Muscle layer of duodenum (tissue), 2 donors: ENCODE measurements around the gene LSAMP.

Source experiments
- H3K27ac ChIP-seq: one replicate; pipeline ENCODE4 v1.7.0; 2013; ENCODE audit warnings: mild to moderate bottlenecking, low read length
- H3K27me3 ChIP-seq: one replicate; pipeline ENCODE4 v1.7.0; 2013; ENCODE audit warnings: low read depth, mild to moderate bottlenecking, control low read depth, low read length
- H3K36me3 ChIP-seq, 2 donors: one replicate each; pipeline ENCODE4 v1.7.0; 2013; ENCODE audit warnings: low read length in 2 of 2, control low read depth in 1 of 2, mild to moderate bottlenecking in 1 of 2; ENCODE audit not compliant: insufficient read depth in 2 of 2, control insufficient read depth in 1 of 2
- H3K4me1 ChIP-seq, 2 donors: one replicate each; pipeline ENCODE4 v1.7.0; 2013; ENCODE audit warnings: low read length in 2 of 2, mild to moderate bottlenecking in 2 of 2, control low read depth in 1 of 2, moderate library complexity in 1 of 2; ENCODE audit not compliant: insufficient read depth in 2 of 2, control insufficient read depth in 1 of 2
- H3K4me3 ChIP-seq, 2 donors: one replicate each; pipeline ENCODE4 v1.7.0; 2013; ENCODE audit warnings: low read length in 2 of 2, low read depth in 1 of 2, mild to moderate bottlenecking in 1 of 2
- H3K9me3 ChIP-seq, 2 donors: one replicate each; pipeline ENCODE4 v1.7.0; 2013; ENCODE audit warnings: low read length in 2 of 2, control low read depth in 1 of 2, mild to moderate bottlenecking in 1 of 2; ENCODE audit not compliant: control insufficient read depth in 1 of 2
- donor health status: healthy.

The LSAMP gene

DNA sequence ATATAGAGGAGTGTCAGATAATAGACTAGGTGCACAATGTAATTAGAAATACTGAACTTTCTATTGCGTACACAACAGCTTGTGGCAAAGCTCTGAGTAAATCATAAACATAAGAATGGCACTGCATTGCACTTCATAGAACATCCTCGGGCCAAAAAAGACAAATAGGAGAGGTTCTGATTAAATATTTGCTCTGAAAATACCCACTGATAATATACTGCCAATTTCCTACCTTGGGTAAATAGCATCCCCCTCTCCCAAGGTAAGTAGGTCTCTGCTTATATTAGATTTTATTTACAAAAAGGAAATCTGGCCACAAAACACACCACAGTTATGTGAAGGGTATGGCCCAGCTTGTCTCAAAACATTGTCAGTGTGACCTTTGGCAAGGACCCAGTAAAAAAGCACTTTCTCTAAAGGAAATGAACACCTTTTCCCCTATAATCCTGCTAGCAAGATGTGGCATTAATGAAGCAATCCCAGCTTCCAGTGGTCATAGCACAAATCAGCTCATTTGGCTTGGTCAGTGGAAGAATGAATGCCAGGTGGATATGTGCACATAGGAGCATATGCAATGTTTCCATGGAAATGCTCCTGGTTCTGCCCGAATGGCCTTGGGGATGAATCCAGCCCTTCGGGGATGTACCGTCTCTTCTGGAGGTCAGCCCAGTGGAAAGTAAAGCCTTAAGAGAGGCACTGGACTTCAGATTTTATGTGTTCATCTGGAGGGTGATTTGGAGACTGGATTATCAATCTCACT, 315.9 kb downstream of the LSAMP start:
- H3K27me3 ChIP-seq, result no peaks in the 10 kb centered on the region
- no peaks in the 10 kb centered on the region for H3K36me3 ChIP-seq
- H3K9me3 ChIP-seq, result no peaks in the 10 kb centered on the region
- H3K4me3 ChIP-seq, result no peak overlapping the region
- H3K27ac ChIP-seq, result no peak overlapping the region
- no peaks in the 10 kb centered on the region for H3K4me1 ChIP-seq

DNA sequence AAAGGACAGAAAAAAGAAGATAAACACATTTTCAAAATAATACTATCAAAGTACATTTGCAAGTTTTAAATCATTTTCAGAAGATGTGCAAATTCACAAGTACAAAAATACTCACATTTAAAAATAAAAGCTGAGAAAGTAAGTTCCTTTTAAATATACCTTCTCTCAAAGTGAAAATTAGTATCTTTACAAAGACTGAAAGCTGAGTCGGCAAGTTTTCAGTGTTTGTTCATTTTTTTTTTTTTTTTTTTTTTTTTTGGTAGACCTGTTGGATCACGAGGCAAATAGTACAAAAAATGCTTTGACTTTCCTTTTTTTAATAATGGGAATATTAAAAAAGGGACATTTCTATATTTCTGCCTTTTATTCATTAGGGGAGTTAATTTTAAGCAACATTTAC, 317.8 kb downstream of the LSAMP start:
- Histone ChIP-seq H3K27ac (no peak overlapping the region), H3K36me3 (no peaks in the 10 kb centered on the region), H3K9me3 (no peaks in the 10 kb centered on the region), H3K4me3 (no peak overlapping the region), H3K27me3 (no peaks in the 10 kb centered on the region), H3K4me1 (no peaks in the 10 kb centered on the region)

DNA sequence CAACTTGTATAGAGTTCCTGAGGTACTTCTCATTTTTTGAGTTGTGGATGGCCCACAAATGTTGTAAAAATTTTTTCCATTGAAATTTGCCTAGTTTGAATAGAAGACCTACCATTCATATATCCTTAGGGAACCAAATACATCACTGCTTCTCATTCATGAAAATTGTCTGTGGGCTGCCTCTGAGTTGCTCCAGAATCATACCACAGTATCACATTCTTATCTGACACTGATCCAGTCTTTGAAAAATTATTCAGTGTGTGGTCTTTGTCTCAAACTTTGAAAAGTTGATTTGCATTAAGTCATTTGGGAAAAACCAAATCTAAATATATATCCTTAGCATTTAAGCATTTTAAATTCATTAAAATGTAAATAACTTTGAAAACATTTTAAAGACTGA, 321.1 kb downstream of the LSAMP start:
- Histone ChIP-seq H3K9me3 (no peaks in the 10 kb centered on the region), H3K27me3 (no peaks in the 10 kb centered on the region), H3K27ac (no peak overlapping the region), H3K4me3 (no peak overlapping the region), H3K4me1 (no peaks in the 10 kb centered on the region), H3K36me3 (no peaks in the 10 kb centered on the region)

DNA sequence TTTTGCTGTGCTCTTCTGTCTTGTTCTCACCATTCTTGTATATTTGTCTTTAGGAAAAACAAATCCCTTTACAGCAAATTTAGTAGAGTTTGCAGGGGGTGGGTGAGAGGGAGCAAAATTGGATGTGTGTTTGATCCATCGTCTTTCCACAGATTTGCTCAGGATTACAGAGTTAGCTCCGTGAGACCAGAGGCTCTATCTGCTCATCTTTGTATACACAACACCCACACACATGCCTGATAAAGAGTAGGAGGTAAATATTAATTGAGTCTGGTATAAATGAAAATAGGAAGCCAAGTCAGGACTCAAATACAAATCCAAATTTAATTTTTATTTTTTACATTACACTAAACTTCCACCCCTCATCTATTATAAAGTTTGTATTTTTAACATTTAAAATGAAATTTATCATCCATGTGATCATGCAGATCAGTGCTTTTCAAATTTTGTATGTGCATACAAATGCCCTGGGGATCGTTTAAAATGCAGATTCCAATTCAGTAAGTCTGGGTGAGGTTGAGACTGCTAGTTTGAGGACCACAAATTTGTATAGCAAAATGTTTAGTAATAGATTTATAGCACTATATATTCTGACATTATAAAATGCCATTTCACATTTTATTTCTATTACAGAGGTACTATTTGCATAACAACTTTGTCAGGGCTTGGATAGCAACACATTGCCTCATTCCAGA, 326.7 kb downstream of the LSAMP start:
- Histone ChIP-seq H3K36me3 (no peaks in the 10 kb centered on the region), H3K4me1 (no peaks in the 10 kb centered on the region), H3K4me3 (no peak overlapping the region), H3K27me3 (no peaks in the 10 kb centered on the region), H3K27ac (no peak overlapping the region), H3K9me3 (no peaks in the 10 kb centered on the region)

DNA sequence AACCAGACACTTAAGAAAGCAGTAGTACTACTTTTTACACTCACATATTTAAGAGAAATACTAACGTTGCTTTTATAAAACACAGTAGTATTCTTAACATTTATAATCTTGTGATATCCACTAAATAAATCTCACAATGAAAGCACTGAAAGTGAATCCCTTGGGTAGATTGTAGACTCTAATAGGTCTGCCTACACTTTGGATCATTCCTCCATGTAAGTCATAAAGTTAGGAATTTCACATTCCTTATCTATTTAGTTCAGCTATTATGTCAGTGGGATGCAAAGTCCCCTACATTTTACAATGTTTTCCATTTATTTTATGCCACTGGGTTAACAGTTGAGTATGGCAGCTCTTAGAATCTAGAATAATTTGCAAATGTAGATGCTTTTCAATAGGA, 330.7 kb downstream of the LSAMP start:
- no peaks in the 10 kb centered on the region for H3K9me3 ChIP-seq
- no peaks in the 10 kb centered on the region for H3K36me3 ChIP-seq
- H3K27ac ChIP-seq, result no peak overlapping the region
- no peaks in the 10 kb centered on the region for H3K27me3 ChIP-seq
- H3K4me3 ChIP-seq, result no peak overlapping the region
- H3K4me1 ChIP-seq, result peaks cover 0 to 4% of the 10 kb centered on the region in 2 donors

- no peak overlapping the region for H3K27ac ChIP-seq
- no peaks in the 10 kb centered on the region for H3K36me3 ChIP-seq
- no peaks in the 10 kb centered on the region for H3K27me3 ChIP-seq
- no peak overlapping the region for H3K4me3 ChIP-seq
- H3K9me3 ChIP-seq, result no peaks in the 10 kb centered on the region
- peaks cover 0 to 4% of the 10 kb centered on the region in 2 donors for H3K4me1 ChIP-seq
Measured at GRCh38 chr3:116112696-116113095, 332.6 kb downstream of the LSAMP start.

DNA sequence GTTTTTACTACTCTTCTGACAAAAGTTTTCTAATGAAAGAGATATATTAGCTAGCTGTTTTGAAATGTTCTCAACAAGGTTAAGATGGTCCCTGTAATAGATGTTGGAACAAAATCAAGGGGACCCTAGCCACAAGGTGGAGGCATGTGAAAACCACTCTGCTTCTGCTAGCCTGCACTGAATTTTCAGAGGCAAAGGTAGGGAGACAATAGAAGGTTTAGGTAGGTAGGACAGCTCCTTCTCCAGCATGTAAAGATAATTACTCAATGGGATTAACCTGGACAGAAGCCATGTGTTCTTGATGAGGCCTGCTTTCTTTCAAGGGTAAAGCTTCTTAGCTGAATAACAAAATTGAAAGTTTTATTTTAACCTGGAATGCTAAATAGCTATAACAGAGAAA, 333.5 kb downstream of the LSAMP start:
- H3K36me3 ChIP-seq, result no peaks in the 10 kb centered on the region

DNA sequence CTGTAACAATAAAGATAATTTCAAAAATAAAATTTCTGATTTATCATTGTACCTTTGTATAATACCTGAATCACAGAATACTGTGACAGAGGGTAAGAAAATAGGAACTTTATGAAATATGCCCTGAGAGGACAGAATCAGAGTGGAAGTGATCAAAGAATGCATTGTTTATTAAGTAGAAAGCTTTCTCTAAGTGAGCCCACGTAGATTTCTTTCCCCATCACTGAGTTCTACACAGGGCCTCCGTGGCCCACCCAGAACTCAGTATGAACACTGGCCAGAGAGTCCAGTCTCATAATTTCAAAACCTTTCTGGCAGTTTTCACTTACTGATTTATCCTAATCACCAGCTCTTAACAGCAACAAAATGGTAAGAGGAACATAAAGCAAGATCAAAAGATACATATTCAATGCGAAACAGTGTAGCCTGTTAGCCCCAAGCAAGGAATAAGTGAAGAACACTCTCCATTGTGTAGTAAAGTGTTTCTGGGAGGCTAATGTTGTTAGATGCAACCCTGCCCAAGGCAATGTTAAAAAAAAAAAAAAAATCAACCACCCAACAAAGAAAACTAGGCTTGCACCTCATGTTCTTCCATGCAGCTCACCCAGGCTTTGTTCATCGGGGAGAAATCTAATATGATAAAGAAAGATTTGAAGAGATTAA, 341.3 kb downstream of the LSAMP start:
- H3K9me3 ChIP-seq, result no peaks in the 10 kb centered on the region
- no peaks in the 10 kb centered on the region for H3K27me3 ChIP-seq
- no peak overlapping the region for H3K27ac ChIP-seq
- no peak overlapping the region for H3K4me3 ChIP-seq
- H3K36me3 ChIP-seq, result no peaks in the 10 kb centered on the region
- H3K4me1 ChIP-seq, result no peaks in the 10 kb centered on the region

More for the DNA sequence above, 333.5 kb downstream of the LSAMP start:
- Histone ChIP-seq H3K4me1 (peaks cover 0 to 4% of the 10 kb centered on the region in 2 donors), H3K9me3 (no peaks in the 10 kb centered on the region), H3K27me3 (no peaks in the 10 kb centered on the region), H3K4me3 (no peak overlapping the region), H3K27ac (no peak overlapping the region)

DNA sequence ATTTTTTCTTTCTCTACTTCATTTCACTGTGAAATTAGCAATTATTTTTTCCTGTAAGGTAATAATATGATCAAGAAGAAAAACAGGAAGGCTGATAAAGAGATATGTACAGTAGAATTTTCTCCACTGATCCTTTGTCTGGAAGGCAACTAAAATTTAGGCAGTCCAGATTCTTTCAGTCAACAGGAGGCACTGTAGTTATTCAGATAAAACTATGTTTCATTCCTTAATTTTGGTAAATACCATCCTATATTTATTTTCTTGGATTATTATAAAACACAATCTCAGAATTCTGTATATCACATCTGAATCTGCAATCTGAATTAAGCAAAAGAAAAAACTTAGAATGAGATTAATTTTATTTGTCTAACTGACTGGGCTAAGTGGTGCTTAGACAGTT, 343.2 kb downstream of the LSAMP start:
- no peak overlapping the region for H3K27ac ChIP-seq
- H3K27me3 ChIP-seq, result no peaks in the 10 kb centered on the region
- H3K4me1 ChIP-seq, result no peaks in the 10 kb centered on the region
- H3K9me3 ChIP-seq, result no peaks in the 10 kb centered on the region
- H3K4me3 ChIP-seq, result no peak overlapping the region
- H3K36me3 ChIP-seq, result no peaks in the 10 kb centered on the region

GRCh38 chr3:116097226-116097625, 348.1 kb downstream of the LSAMP start:
- Histone ChIP-seq H3K27ac (no peak overlapping the region), H3K36me3 (no peaks in the 10 kb centered on the region), H3K9me3 (no peaks in the 10 kb centered on the region), H3K4me1 (no peaks in the 10 kb centered on the region), H3K27me3 (no peaks in the 10 kb centered on the region), H3K4me3 (no peak overlapping the region)

DNA sequence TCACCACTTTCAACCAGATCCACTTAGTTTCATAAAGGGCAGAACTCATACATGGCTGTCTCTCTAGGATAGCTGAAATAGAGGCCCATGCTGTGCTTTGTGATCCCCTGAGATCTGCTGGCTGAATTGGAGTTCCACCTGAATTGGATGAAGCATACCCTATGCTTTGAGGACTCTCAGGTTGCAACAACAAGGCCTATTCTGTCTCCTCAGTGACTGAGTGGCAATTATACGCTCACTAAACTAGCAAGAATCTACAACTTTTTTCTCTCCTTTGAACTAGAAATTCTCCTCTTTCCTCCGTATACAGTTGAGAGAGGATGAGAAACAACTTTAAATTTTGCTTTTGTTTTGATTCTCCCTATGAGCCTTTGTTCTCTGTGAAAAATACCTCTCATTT, 348.7 kb downstream of the LSAMP start:
- H3K27ac ChIP-seq, result no peak overlapping the region
- no peaks in the 10 kb centered on the region for H3K36me3 ChIP-seq
- H3K4me3 ChIP-seq, result no peak overlapping the region
- no peaks in the 10 kb centered on the region for H3K9me3 ChIP-seq
- H3K4me1 ChIP-seq, result no peaks in the 10 kb centered on the region
- no peaks in the 10 kb centered on the region for H3K27me3 ChIP-seq
